SU-DHL-6 (cell line): ENCODE data around the gene AGL.
"Not testable (repeated sequence)": the region's sequence is repeated elsewhere in the genome, so short reads cannot be mapped to it uniquely, and the experiment has no call there.

ENCODE experiments used
- H2AFZ ChIP-seq: fragments of 200-600 bp; sonication (generic); 2 replicates; pipeline ENCODE4 v1.6.1; 2014; ENCODE audit warnings: low read depth, mild to moderate bottlenecking, moderate library complexity, mixed read lengths, antibody characterized with exemption, low read length; ENCODE audit not compliant: severe bottlenecking
- H3F3A ChIP-seq: fragments of 200-600 bp; shearing (Covaris generic); 2 replicates; pipeline ENCODE4 v1.6.0; 2016; ENCODE audit warnings: antibody characterized with exemption, mild to moderate bottlenecking; ENCODE audit not compliant: insufficient read depth
- H3K27ac ChIP-seq: fragments of 200-600 bp; sonication (generic); 2 replicates; pipeline ENCODE4 v1.5.1; 2016; ENCODE audit warnings: low read depth, mild to moderate bottlenecking, low read length, moderate library complexity, mixed read lengths
- H3K27me3 ChIP-seq: fragments of 200-600 bp; sonication (generic), shearing (Covaris generic); 2 replicates; pipeline ENCODE4 v1.6.0; 2014; ENCODE audit warnings: mild to moderate bottlenecking, low read length
- H3K36me3 ChIP-seq: fragments of 200-600 bp; sonication (generic); 2 replicates; pipeline ENCODE4 v1.6.1; 2014; ENCODE audit warnings: mild to moderate bottlenecking, low read length, mixed read lengths
- H3K4me2 ChIP-seq: fragments of 300-600, 200-600 bp; shearing (Covaris generic), sonication (generic); 2 replicates; pipeline ENCODE4 v1.6.0; 2014; ENCODE audit warnings: low read length, low read depth, mild to moderate bottlenecking; ENCODE audit not compliant: poor library complexity, severe bottlenecking
- H3K4me3 ChIP-seq: fragments of 200-600 bp; sonication (generic); 2 replicates; pipeline ENCODE4 v1.5.1; 2014; ENCODE audit warnings: antibody characterized with exemption, low read length, mild to moderate bottlenecking, mixed read lengths; ENCODE audit not compliant: insufficient read depth, poor library complexity, severe bottlenecking
- H3K79me2 ChIP-seq: fragments of 200-600 bp; sonication (generic); 2 replicates; pipeline ENCODE4 v1.6.1; 2014; ENCODE audit warnings: mild to moderate bottlenecking, low read length, moderate library complexity; ENCODE audit not compliant: insufficient read depth
- H3K9ac ChIP-seq: fragments of 200-600 bp; sonication (generic); 2 replicates; pipeline ENCODE4 v1.7.0; 2014; ENCODE audit warnings: mild to moderate bottlenecking, low read length
- H3K9me2 ChIP-seq: fragments of 200-600 bp; sonication (generic); replicated peaks from 2 replicates; pipeline ENCODE4 v1.6.1; 2014; ENCODE audit warnings: low read length; ENCODE audit not compliant: insufficient read depth
- H3K9me3 ChIP-seq: fragments of 200-600 bp; sonication (generic); 2 replicates; pipeline ENCODE4 v1.6.1; 2014; ENCODE audit warnings: low read length, mixed read lengths; ENCODE audit not compliant: insufficient read depth
- H4K20me1 ChIP-seq: fragments of 200-600 bp; sonication (generic); 2 replicates; pipeline ENCODE4 v1.6.1; 2014; ENCODE audit warnings: low read depth, mild to moderate bottlenecking, antibody characterized with exemption, low read length, moderate library complexity, mixed read lengths
- EZH2phosphoT487 ChIP-seq: fragments of 200-600 bp; sonication (generic), shearing (Covaris generic); conservative IDR thresholded peaks from 2 replicates; pipeline ENCODE4 v1.6.1; 2018; ENCODE audit warnings: mild to moderate bottlenecking, antibody characterized with exemption, low read length, moderate library complexity, mixed read lengths
- TF ChIP-seq, protein P1 (sequence below): fragments of 200-600 bp; sonication (generic); IDR thresholded peaks from one replicate; pipeline ENCODE4 v1.5.1; 2017; ENCODE audit warnings: antibody characterized with exemption, mild to moderate bottlenecking, low read length, moderate library complexity; ENCODE audit not compliant: insufficient read depth, poor library complexity, severe bottlenecking

The AGL gene

DNA sequence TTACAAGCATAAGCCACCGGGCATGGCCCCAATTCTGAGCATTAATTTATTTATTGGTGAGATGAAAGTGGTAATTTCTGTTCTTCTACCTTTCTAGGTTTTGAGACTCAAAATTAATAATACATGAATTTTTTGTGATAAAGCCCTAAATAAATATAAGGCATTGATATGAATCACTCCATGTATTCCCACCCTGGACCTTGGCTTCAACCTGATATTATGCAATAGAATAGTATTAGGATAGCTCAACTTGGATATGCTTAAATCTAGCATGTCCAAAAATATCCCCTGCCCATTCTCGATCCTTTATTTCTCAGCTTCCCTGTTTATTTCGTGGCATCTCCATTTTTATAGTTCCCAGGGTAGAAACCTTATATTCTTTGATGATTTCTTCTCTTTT lies 2.5 kb downstream of the AGL start:
- H3K36me3 ChIP-seq: no peaks in the 10 kb centered on the region
- peaks cover 12% of the 10 kb centered on the region for H3F3A ChIP-seq
- H3K9ac ChIP-seq: no peak overlapping the region
- no peaks in the 10 kb centered on the region for H3K9me2 ChIP-seq
- H3K27me3 ChIP-seq: no peaks in the 10 kb centered on the region
- no peak overlapping the region for H2AFZ ChIP-seq
- no peaks in the 10 kb centered on the region for H4K20me1 ChIP-seq
- H3K9me3 ChIP-seq: no peaks in the 10 kb centered on the region
- H3K27ac ChIP-seq: no peak overlapping the region
- TF ChIP-seq, protein P1, sequence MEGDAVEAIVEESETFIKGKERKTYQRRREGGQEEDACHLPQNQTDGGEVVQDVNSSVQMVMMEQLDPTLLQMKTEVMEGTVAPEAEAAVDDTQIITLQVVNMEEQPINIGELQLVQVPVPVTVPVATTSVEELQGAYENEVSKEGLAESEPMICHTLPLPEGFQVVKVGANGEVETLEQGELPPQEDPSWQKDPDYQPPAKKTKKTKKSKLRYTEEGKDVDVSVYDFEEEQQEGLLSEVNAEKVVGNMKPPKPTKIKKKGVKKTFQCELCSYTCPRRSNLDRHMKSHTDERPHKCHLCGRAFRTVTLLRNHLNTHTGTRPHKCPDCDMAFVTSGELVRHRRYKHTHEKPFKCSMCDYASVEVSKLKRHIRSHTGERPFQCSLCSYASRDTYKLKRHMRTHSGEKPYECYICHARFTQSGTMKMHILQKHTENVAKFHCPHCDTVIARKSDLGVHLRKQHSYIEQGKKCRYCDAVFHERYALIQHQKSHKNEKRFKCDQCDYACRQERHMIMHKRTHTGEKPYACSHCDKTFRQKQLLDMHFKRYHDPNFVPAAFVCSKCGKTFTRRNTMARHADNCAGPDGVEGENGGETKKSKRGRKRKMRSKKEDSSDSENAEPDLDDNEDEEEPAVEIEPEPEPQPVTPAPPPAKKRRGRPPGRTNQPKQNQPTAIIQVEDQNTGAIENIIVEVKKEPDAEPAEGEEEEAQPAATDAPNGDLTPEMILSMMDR: no peak
- TF ChIP-seq EZH2phosphoT487: no peak
- peaks cover 14% of the 10 kb centered on the region for H3K79me2 ChIP-seq
- peak overlapping the region; percentile 94 for H3K4me2 ChIP-seq
- no peak overlapping the region for H3K4me3 ChIP-seq

DNA sequence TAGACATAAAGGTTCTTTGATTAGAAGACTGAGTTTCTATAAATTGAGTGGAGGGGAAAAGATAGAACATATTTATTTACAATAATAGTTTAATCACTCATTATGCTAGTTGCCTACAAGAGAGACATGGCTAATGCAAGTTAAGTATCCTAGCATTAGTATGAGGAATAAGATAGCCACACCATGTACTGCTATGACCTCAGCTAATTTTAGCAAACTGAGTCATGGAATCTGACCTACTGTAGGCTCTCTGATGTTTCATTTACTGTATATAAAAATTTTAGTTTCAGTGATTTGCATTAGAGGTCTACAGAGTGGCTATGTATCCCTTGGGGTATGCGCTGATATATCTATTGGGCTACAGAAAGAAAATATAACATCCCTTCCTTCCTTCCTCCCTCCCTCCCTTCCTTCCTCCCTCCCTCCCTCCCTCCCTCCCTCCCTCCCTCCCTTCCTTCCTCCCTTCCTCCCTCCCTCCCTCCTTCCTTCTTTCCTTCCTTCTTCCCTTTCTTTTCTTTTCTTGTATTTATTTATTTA lies 5.8 kb downstream of the AGL start:
- Histone ChIP-seq H3K36me3 (no peaks in the 10 kb centered on the region; the same call in 1 of the 2 replicates), H3K27me3 (no peaks in the 10 kb centered on the region), H3K27ac (no peak overlapping the region), H4K20me1 (no peaks in the 10 kb centered on the region), H3K4me2 (no peak overlapping the region), H3K4me3 (no peak overlapping the region), H3K9me3 (no peaks in the 10 kb centered on the region), H3K79me2 (peaks cover 12% of the 10 kb centered on the region), H3F3A (no peaks in the 10 kb centered on the region; the same call in none of the 2 replicates), H2AFZ (no peak overlapping the region), H3K9ac (no peak overlapping the region), H3K9me2 (no peaks in the 10 kb centered on the region)
- TF ChIP-seq, protein P1: no peak
- no peak for TF ChIP-seq EZH2phosphoT487

DNA sequence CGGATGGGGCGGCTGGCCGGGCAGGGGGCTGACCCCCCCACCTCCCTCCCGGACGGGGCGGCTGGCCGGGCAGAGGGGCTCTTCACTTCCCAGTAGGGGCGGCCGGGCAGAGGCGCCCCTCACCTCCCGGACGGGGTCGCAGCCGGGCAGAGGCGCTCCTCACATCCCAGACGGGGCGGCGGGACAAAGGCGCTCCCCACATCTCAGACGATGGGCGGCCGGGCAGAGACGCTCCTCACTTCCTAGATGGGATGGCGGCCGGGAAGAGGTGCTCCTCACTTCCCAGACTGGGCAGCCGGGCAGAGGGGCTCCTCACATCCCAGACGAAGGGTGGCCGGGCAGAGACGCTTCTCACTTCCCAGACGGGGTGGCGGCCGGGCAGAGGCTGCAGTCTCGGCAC lies 6.9 kb downstream of the AGL start:
- H3F3A ChIP-seq, H4K20me1 ChIP-seq, H3K79me2 ChIP-seq, H3K36me3 ChIP-seq, H3K27ac ChIP-seq, H3K4me3 ChIP-seq, H3K9me2 ChIP-seq, H3K9me3 ChIP-seq, H3K4me2 ChIP-seq, H3K9ac ChIP-seq, H2AFZ ChIP-seq, H3K27me3 ChIP-seq: not testable (repeated sequence)

DNA sequence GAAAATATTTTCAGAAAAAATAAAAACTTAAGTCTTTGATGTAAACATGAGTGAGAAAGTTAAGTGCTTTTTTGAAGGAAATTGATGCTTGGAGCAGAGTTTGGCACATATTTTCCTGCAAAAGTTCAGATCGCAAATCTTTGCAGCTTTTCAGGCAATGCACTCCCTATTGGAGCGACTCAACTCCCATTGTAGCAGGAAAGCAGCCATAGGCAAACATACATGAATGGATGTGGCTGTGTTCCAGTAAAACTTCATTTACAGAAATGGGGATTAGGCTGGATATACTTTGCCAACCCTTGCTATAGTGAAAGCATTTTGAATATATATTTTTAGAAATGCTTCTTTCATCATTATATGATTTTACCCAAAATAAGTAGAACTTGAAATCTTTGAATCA lies 8.1 kb downstream of the AGL start:
- Histone ChIP-seq H3K27ac (no peak overlapping the region), H3K4me3 (no peak overlapping the region), H3K9me3 (no peaks in the 10 kb centered on the region), H3K4me2 (no peak overlapping the region), H3K9ac (no peak overlapping the region), H3K36me3 (peaks cover 10% of the 10 kb centered on the region; the same call in 1 of the 2 replicates), H3K9me2 (no peaks in the 10 kb centered on the region), H4K20me1 (no peaks in the 10 kb centered on the region), H3K27me3 (no peaks in the 10 kb centered on the region), H2AFZ (no peak overlapping the region), H3K79me2 (0 out of 2 replicates have a peak, but pooled peaks cover 5% of the 10 kb centered on the region), H3F3A (no peaks in the 10 kb centered on the region; the same call in none of the 2 replicates)
- TF ChIP-seq EZH2phosphoT487: no peak
- TF ChIP-seq, protein P1: no peak
